SK-N-SH (cell line): ENCODE measurements around the gene PPP1CA. TPM values are rescaled to one million over a fixed set of nuclear protein-coding genes. Genes with fewer than 3 reads are reported as not detected.

Experiments used
- CTCF ChIA-PET: fragments of 300-600, 350-600 bp; formaldehyde crosslinking; extraction: SDS; loops from one replicate; lab custom pipeline; 2021; lab: Yijun Ruan, JAX
- POLR2A ChIA-PET: fragments of 350-600 bp; sonication (Branson Sonifier 250); formaldehyde crosslinking; extraction: SDS; loops from one replicate; lab custom pipeline; 2020; ENCODE audit warnings: antibody characterized with exemption, inconsistent platforms; lab: Yijun Ruan, JAX
- DNase-seq: peaks from one replicate; pipeline ENCODE4 v3.0.0; 2012
- H2AFZ ChIP-seq: fragments of 200-600 bp; sonication (generic); 2 replicates; pipeline ENCODE4 v1.8.1; 2016; ENCODE audit warnings: antibody characterized with exemption, mild to moderate bottlenecking, low read depth
- H3F3A ChIP-seq: fragments of 200-600 bp; sonication (generic); replicated peaks from 2 replicates; pipeline ENCODE3; 2016; ENCODE audit warnings: antibody characterized with exemption, mild to moderate bottlenecking; ENCODE audit not compliant: insufficient read depth
- H3K27ac ChIP-seq, 2 experiments: fragments of 200-500 bp in 1 of 2; fragments of 200-600 bp in 1 of 2; sonication (Bioruptor generic) in 1 of 2; sonication (generic), shearing (Covaris generic) in 1 of 2; 2 replicates each; pipeline versions ENCODE4 v1.5.1 to v1.6.1; 2014 to 2016; ENCODE audit warnings: low read depth in 2 of 2, inconsistent platforms in 1 of 2, low read length in 1 of 2, mild to moderate bottlenecking in 1 of 2, mixed read lengths in 1 of 2
- H3K27me3 ChIP-seq: fragments of 200-600 bp; sonication (generic), shearing (Covaris generic); 2 replicates; pipeline ENCODE4 v1.6.1; 2016; ENCODE audit warnings: mixed run types; ENCODE audit not compliant: insufficient read depth
- H3K36me3 ChIP-seq, 2 experiments: fragments of 200-500 bp in 1 of 2; fragments of 200-600 bp in 1 of 2; sonication (Bioruptor generic) in 1 of 2; sonication (generic) in 1 of 2; replicated peaks in 1 of 2; 2 replicates each; pipeline versions ENCODE3 to v1.5.1; 2014 to 2016; ENCODE audit warnings: low read length in 1 of 2, mild to moderate bottlenecking in 1 of 2; ENCODE audit not compliant: insufficient read depth in 2 of 2, control insufficient read depth in 1 of 2
- H3K4me1 ChIP-seq, 2 experiments: fragments of 200-500 bp in 1 of 2; fragments of 200-600 bp in 1 of 2; sonication (Bioruptor generic) in 1 of 2; sonication (generic), shearing (Covaris generic) in 1 of 2; 2 replicates each; pipeline versions ENCODE4 v1.5.1 to v1.6.1; 2014 to 2016; ENCODE audit warnings: low read depth in 1 of 2, low read length in 1 of 2, mixed run types in 1 of 2; ENCODE audit not compliant: insufficient read depth in 2 of 2, control insufficient read depth in 1 of 2
- H3K4me2 ChIP-seq: fragments of 200-600 bp; sonication (generic), shearing (Covaris generic); 2 replicates; pipeline ENCODE4 v1.6.1; 2017; ENCODE audit warnings: mixed run types
- H3K4me3 ChIP-seq, 2 experiments: fragments of 200-500 bp in 1 of 2; fragments of 200-600 bp in 1 of 2; sonication (Bioruptor generic) in 1 of 2; sonication (generic), shearing (Covaris generic) in 1 of 2; 2 replicates each; pipeline versions ENCODE4 v1.5.1 to v1.8.1; 2014 to 2016; ENCODE audit warnings: low read depth in 2 of 2, inconsistent platforms in 1 of 2, low read length in 1 of 2, mild to moderate bottlenecking in 1 of 2, mixed read lengths in 1 of 2, moderate library complexity in 1 of 2
- H3K79me2 ChIP-seq: fragments of 200-600 bp; sonication (generic); 2 replicates; pipeline ENCODE4 v1.8.1; 2017; ENCODE audit warnings: mild to moderate bottlenecking; ENCODE audit not compliant: insufficient read depth
- H3K9ac ChIP-seq: fragments of 200-600 bp; sonication (generic); 2 replicates; pipeline ENCODE4 v1.6.1; 2017; ENCODE audit warnings: mixed run types
- H3K9me2 ChIP-seq: fragments of 200-600 bp; sonication (generic); 2 replicates; pipeline ENCODE4 v1.6.1; 2017; ENCODE audit warnings: mixed run types
- H3K9me3 ChIP-seq: fragments of 200-600 bp; sonication (generic); 2 replicates; pipeline ENCODE4 v1.6.1; 2017; ENCODE audit warnings: mixed run types, mild to moderate bottlenecking, moderate library complexity
- H4K20me1 ChIP-seq: fragments of 200-600 bp; sonication (generic); 2 replicates; pipeline ENCODE4 v1.6.1; 2017; ENCODE audit warnings: mild to moderate bottlenecking, mixed run types; ENCODE audit not compliant: insufficient read depth
- CTCF ChIP-seq: fragments of 200-600 bp; sonication (generic); IDR thresholded peaks from 2 replicates; pipeline ENCODE4 v1.6.1; 2017; ENCODE audit warnings: antibody characterized with exemption, mild to moderate bottlenecking, moderate library complexity
- EP300 ChIP-seq, 2 experiments: IDR thresholded peaks; 2 replicates each; pipeline versions ENCODE4 v1.4.0 to v1.6.1; 2012; ENCODE audit warnings: borderline replicate concordance in 1 of 2, low read depth in 1 of 2, low read length in 1 of 2
- EZH2phosphoT487 ChIP-seq: fragments of 200-600 bp; sonication (generic); IDR thresholded peaks from 2 replicates; pipeline ENCODE4 v1.6.1; 2017; ENCODE audit warnings: low read depth, mixed run types, mild to moderate bottlenecking, antibody characterized with exemption, moderate library complexity, borderline replicate concordance
- FOSL2 ChIP-seq: IDR thresholded peaks from 2 replicates; pipeline ENCODE4 v1.4.0; 2012; ENCODE audit warnings: low read depth, mild to moderate bottlenecking, moderate library complexity, borderline replicate concordance
- FOXJ3 ChIP-seq: sonication (generic); formaldehyde crosslinking; IDR thresholded peaks from 2 replicates; pipeline ENCODE4 v1.5.1; 2020; ENCODE audit warnings: mild to moderate bottlenecking, missing genetic modification reagents
- MAX ChIP-seq: IDR thresholded peaks from 2 replicates; pipeline ENCODE4 v1.4.0; 2012; ENCODE audit warnings: low read depth
- MEF2A ChIP-seq: IDR thresholded peaks from 2 replicates; pipeline ENCODE4 v1.4.0; 2012; ENCODE audit warnings: low read depth, borderline replicate concordance
- POLR2AphosphoS5 ChIP-seq: IDR thresholded peaks from 2 replicates; pipeline ENCODE4 v1.6.1; 2012; ENCODE audit warnings: low read depth, low read length
- RAD21 ChIP-seq: IDR thresholded peaks from 2 replicates; pipeline ENCODE4 v1.6.1; 2012; ENCODE audit warnings: mild to moderate bottlenecking, low read length
- RCOR1 ChIP-seq: fragments of 150-350 bp; IDR thresholded peaks from 2 replicates; pipeline ENCODE4 v1.6.1; 2017; ENCODE audit warnings: antibody characterized with exemption, low read length
- SIN3A ChIP-seq: IDR thresholded peaks from 2 replicates; pipeline ENCODE4 v1.6.1; 2012; ENCODE audit warnings: low read depth, mild to moderate bottlenecking, low read length, moderate library complexity, borderline replicate concordance
- SMC3 ChIP-seq: IDR thresholded peaks from 2 replicates; pipeline ENCODE4 v1.6.1; 2012; ENCODE audit warnings: low read depth, low read length, improper control_type of control experiment
- TEAD4 ChIP-seq: IDR thresholded peaks from 2 replicates; pipeline ENCODE4 v1.4.0; 2012; ENCODE audit warnings: mild to moderate bottlenecking, borderline replicate concordance; ENCODE audit not compliant: insufficient read depth
- WGBS: methylation state at CpG from one replicate; pipeline ENCODE4 v1.1.6; 2017; ENCODE audit warnings: low lambda C conversion rate; 5-methylcytosine and 5-hydroxymethylcytosine counted together
- polyA plus RNA-seq, 3 experiments: library from polyadenylated mRNA; depleted of rRNA; stranded (reverse); fragments of >200 nt; gene quantifications; 2 replicates each; pipeline ENCODE4 v1.2.3, GENCODE V29; 2012

PPP1CA gene
- polyA plus RNA-seq, 1 of the 3 experiments (the other 2 are of a cell fraction) = 261 TPM

GRCh38 chr11:67371189-67371910 lies 30.3 kb downstream of the PPP1CA start:
- ChIA-PET POLR2A (interaction anchor here (1.6 kb wide), 1 partner anchor 18 kb away, joined by 5 read pairs; the partner anchor contains the start of gene POLD4), CTCF (interaction anchor here (0.8 to 19.7 kb wide), 9 partner anchors 11 to 110 kb away, joined by 3 to 955 read pairs (median 6); partner anchors contain the start of genes POLD4, PPP1CA and RAD9A)
- WGBS = 69% methylated on average over 8 of the region's 8 CpGs
- H3K4me3 ChIP-seq = peak overlapping the region; percentile 47 to 83; a peak in 3 of 4 replicates
- TF ChIP-seq SMC3 (peak; percentile 41; the same call in 1 of the 2 replicates), RAD21 (peak; percentile 17), CTCF (peak; percentile 65), MEF2A (no peak)
- H2AFZ ChIP-seq = no peak overlapping the region
- peaks cover 69% of the 10 kb centered on the region for H3K79me2 ChIP-seq
- H3K27ac ChIP-seq = peak overlapping the region in 1 of 2 experiments; percentile 51; a peak in 2 of 4 replicates
- H3K9ac ChIP-seq = peak overlapping the region; percentile 76; the same call in 1 of the 2 replicates
- H3K36me3 ChIP-seq = no peaks in the 10 kb centered on the region
- peaks cover 34 to 40% of the 10 kb centered on the region in 2 experiments; a peak in 3 of 4 replicates for H3K4me1 ChIP-seq
- H4K20me1 ChIP-seq = peaks cover 55% of the 10 kb centered on the region
- H3F3A ChIP-seq = peaks cover 16% of the 10 kb centered on the region
- peak overlapping the region; percentile 77 for H3K4me2 ChIP-seq
- no peaks in the 10 kb centered on the region for H3K9me3 ChIP-seq
- H3K9me2 ChIP-seq = no peaks in the 10 kb centered on the region
- DNase-seq = peak; percentile 85
- no peaks in the 10 kb centered on the region for H3K27me3 ChIP-seq

- WGBS = 72% methylated on average over 8 of the region's 14 CpGs
- Histone ChIP-seq H4K20me1 (peaks cover 61% of the 10 kb centered on the region), H2AFZ (no peak overlapping the region), H3K27ac (no peak overlapping the region), H3K4me1 (peaks cover 26 to 40% of the 10 kb centered on the region in 2 experiments; a peak in 3 of 4 replicates), H3K79me2 (peaks cover 73% of the 10 kb centered on the region), H3K36me3 (peaks cover 0 to 2% of the 10 kb centered on the region in 2 experiments), H3K9ac (no peak overlapping the region), H3K9me2 (no peaks in the 10 kb centered on the region), H3K9me3 (no peaks in the 10 kb centered on the region), H3F3A (peaks cover 10% of the 10 kb centered on the region), H3K27me3 (no peaks in the 10 kb centered on the region), H3K4me2 (peak overlapping the region; percentile 77), H3K4me3 (peak overlapping the region in 1 of 2 experiments; percentile 9; a peak in 1 of 4 replicates)
- TF ChIP-seq FOXJ3 (CRISPR knock-in tag) (no peak), SIN3A (no peak), EP300 (IDR thresholded peaks at IDR 0.05; ENCODE audit: borderline replicate concordance in 1 of 2, low read depth in 1 of 2, low read length in 1 of 2) (no peak), TEAD4 (no peak), EZH2phosphoT487 (no peak), FOSL2 (no peak), MEF2A (no peak), MAX (no peak), POLR2AphosphoS5 (no peak), RCOR1 (no peak)
- DNase-seq = no peak
- ChIA-PET POLR2A (interaction anchor here (1.6 kb wide), 1 partner anchor 17 kb away, joined by 5 read pairs; the partner anchor contains the start of gene POLD4), CTCF (interaction anchor here (0.7 to 19.7 kb wide), 9 partner anchors 8 to 109 kb away, joined by 3 to 955 read pairs (median 6); partner anchors contain the start of genes POLD4 and RAD9A)
These were observed 31.1 kb downstream of the PPP1CA start for GRCh38 chr11:67370351-67371076.
